Stimulated activated CD8-positive, alpha-beta memory T cell treated with anti-CD3 and anti-CD28 coated beads, Interleukin-12 subunit alpha, Interleukin-12 subunit beta, amount 100 ng/mL, for 4 hours (primary cell): ENCODE measurements around the gene PSME1.

ENCODE experiments used
- DNase-seq: peaks from one replicate; pipeline ENCODE4 v3.0.0-alpha.2; 2020; ENCODE audit warnings: low read depth

PSME1 gene

GRCh38 chr14:24146978-24147760, 11.2 kb downstream of the PSME1 start, which contains the start of gene RNF31:
TSS of gene RNF31 (plus strand) at chr14:24147498. CDS start at chr14:24147699, 201 bp downstream.
- peak; percentile 94 for DNase-seq

GRCh38 chr14:24147761-24148428, 11.9 kb downstream of the PSME1 start:
- no peak for DNase-seq

- no peak for DNase-seq
Measured at GRCh38 chr14:24149302-24149969, 13.4 kb downstream of the PSME1 start.

GRCh38 chr14:24150061-24150460, 14.1 kb downstream of the PSME1 start:
- DNase-seq = no peak

GRCh38 chr14:24150567-24150966, 14.6 kb downstream of the PSME1 start:
- no peak for DNase-seq

- no peak for DNase-seq
Measured at GRCh38 chr14:24150993-24151392, 15.0 kb downstream of the PSME1 start.

- DNase-seq = no peak
Measured at GRCh38 chr14:24151404-24152080, 15.5 kb downstream of the PSME1 start.

GRCh38 chr14:24155100-24155499, 19.1 kb downstream of the PSME1 start:
- no peak for DNase-seq

GRCh38 chr14:24156840-24157239, 20.8 kb downstream of the PSME1 start:
- no peak for DNase-seq

- no peak for DNase-seq
Measured at GRCh38 chr14:24157331-24157730, 21.3 kb downstream of the PSME1 start.

- no peak for DNase-seq
Measured at GRCh38 chr14:24159777-24160498, 23.9 kb downstream of the PSME1 start.

- DNase-seq = no peak
Measured at GRCh38 chr14:24160499-24160849, 24.5 kb downstream of the PSME1 start.

- peak; percentile 91 for DNase-seq
Measured at GRCh38 chr14:24160850-24161804, 25.1 kb downstream of the PSME1 start, which contains the start of gene IRF9. TSS of gene IRF9 (plus strand) at chr14:24161265. CDS start at chr14:24162145, 880 bp downstream.

- no peak for DNase-seq
Measured at GRCh38 chr14:24162093-24162492, 26.1 kb downstream of the PSME1 start.

- DNase-seq = no peak
Measured at GRCh38 chr14:24164518-24164991, 28.6 kb downstream of the PSME1 start.

- DNase-seq = no peak
Measured at GRCh38 chr14:24165785-24166184, 29.8 kb downstream of the PSME1 start.

- no peak for DNase-seq
Measured at GRCh38 chr14:24167469-24168114, 31.6 kb downstream of the PSME1 start.

- DNase-seq = peak; percentile 48
Measured at GRCh38 chr14:24171422-24172260, 35.6 kb downstream of the PSME1 start, which contains the start of gene REC8. TSS of gene REC8 (plus strand) at chr14:24172080. CDS start at chr14:24172553, 473 bp downstream.
